Right forelimb (tissue), 1 donor: ENCODE data around the gene SNX8.

Experiments
- DNase-seq: peaks from one replicate; pipeline ENCODE4 v3.0.0-alpha.2; 2018

Gene SNX8

GRCh38 chr7:2219136-2219535, 95.1 kb downstream of the SNX8 start:
- DNase-seq = no peak

- no peak for DNase-seq
These were observed 95.8 kb downstream of the SNX8 start for GRCh38 chr7:2218444-2218785.

- DNase-seq = no peak
These were observed 96.4 kb downstream of the SNX8 start for GRCh38 chr7:2217716-2218443.

- no peak for DNase-seq
These were observed 97.0 kb downstream of the SNX8 start for GRCh38 chr7:2217206-2217605.

GRCh38 chr7:2215851-2216250, 98.4 kb downstream of the SNX8 start:
- no peak for DNase-seq

- no peak for DNase-seq
These were observed 99.6 kb downstream of the SNX8 start for GRCh38 chr7:2214636-2215035.

- DNase-seq = no peak
These were observed 100.6 kb downstream of the SNX8 start for GRCh38 chr7:2213551-2214215.

- DNase-seq = no peak
These were observed 101.3 kb downstream of the SNX8 start for GRCh38 chr7:2212906-2213305.

GRCh38 chr7:2211926-2212325, 102.3 kb downstream of the SNX8 start:
- no peak for DNase-seq

- no peak for DNase-seq
These were observed 102.9 kb downstream of the SNX8 start for GRCh38 chr7:2211259-2211880.

GRCh38 chr7:2210551-2211258, 103.5 kb downstream of the SNX8 start:
- DNase-seq = no peak

- no peak for DNase-seq
These were observed 104.3 kb downstream of the SNX8 start for GRCh38 chr7:2209961-2210323.

GRCh38 chr7:2209146-2209960, 104.9 kb downstream of the SNX8 start:
- peak; percentile 84 for DNase-seq

- no peak for DNase-seq
These were observed 105.5 kb downstream of the SNX8 start for GRCh38 chr7:2208712-2209111.

GRCh38 chr7:2205036-2205780, 109.0 kb downstream of the SNX8 start:
- DNase-seq = peak; percentile 21

- no peak for DNase-seq
These were observed 109.8 kb downstream of the SNX8 start for GRCh38 chr7:2204446-2204845.

- no peak for DNase-seq
These were observed 110.4 kb downstream of the SNX8 start for GRCh38 chr7:2203766-2204300.

GRCh38 chr7:2202901-2203765, 111.1 kb downstream of the SNX8 start:
- no peak for DNase-seq

GRCh38 chr7:2202361-2202761, 111.9 kb downstream of the SNX8 start:
- DNase-seq = no peak
